ENCODE data around the gene PRKCH.

GRCh38 chr14:61453103-61453767 is 131.9 kb downstream of the PRKCH start:
- TF ChIP-seq, protein P1, sequence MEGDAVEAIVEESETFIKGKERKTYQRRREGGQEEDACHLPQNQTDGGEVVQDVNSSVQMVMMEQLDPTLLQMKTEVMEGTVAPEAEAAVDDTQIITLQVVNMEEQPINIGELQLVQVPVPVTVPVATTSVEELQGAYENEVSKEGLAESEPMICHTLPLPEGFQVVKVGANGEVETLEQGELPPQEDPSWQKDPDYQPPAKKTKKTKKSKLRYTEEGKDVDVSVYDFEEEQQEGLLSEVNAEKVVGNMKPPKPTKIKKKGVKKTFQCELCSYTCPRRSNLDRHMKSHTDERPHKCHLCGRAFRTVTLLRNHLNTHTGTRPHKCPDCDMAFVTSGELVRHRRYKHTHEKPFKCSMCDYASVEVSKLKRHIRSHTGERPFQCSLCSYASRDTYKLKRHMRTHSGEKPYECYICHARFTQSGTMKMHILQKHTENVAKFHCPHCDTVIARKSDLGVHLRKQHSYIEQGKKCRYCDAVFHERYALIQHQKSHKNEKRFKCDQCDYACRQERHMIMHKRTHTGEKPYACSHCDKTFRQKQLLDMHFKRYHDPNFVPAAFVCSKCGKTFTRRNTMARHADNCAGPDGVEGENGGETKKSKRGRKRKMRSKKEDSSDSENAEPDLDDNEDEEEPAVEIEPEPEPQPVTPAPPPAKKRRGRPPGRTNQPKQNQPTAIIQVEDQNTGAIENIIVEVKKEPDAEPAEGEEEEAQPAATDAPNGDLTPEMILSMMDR (IDR thresholded peaks at IDR 0.05) = no peak
- no peak for TF ChIP-seq POLR2A (IDR thresholded peaks at IDR 0.05)

Measured in esophagus squamous epithelium (tissue), 4 donors.